Gastroesophageal sphincter (tissue), 3 donors: ENCODE results near the gene PTCD1.

Experiments used
- EP300 ChIP-seq: sonication (generic); formaldehyde crosslinking; IDR thresholded peaks from one replicate; pipeline ENCODE4 v1.6.1; 2017; ENCODE audit warnings: antibody characterized with exemption, mild to moderate bottlenecking
- POLR2AphosphoS5 ChIP-seq: sonication (generic); formaldehyde crosslinking; IDR thresholded peaks from one replicate; pipeline ENCODE4 v1.6.1; 2017; ENCODE audit warnings: antibody characterized with exemption
- TF ChIP-seq, protein P1 (sequence below), 4 experiments: fragments of 200-600 bp in 2 of 4; fragments of 450-650 bp in 2 of 4; sonication (generic) in 1 of 4; IDR thresholded peaks; one replicate each; pipeline ENCODE4 v1.5.1; 2017 to 2019; ENCODE audit warnings: antibody characterized with exemption in 4 of 4, mild to moderate bottlenecking in 2 of 4, moderate library complexity in 2 of 4

DNA sequence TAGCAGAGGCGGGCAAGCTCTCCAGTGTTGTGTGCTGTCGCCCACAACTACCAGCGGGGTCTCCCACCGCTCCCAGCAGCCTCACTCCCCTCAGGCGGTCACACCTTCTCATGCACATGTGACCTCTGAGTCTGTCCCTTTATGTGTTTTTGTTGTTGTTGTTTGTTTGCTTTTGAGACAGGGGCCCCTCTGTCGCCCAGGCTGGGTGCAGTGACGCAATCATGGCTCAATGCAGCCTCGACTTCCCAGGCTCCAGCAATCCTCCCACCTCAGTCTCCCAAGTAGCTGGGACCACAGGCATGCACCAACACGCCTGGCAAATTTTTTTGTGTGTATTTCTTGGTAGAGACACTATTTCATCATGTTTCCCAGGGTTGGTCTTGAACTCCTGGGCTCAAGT lies 1.6 kb upstream of the PTCD1 start:
- TF ChIP-seq, protein P1, sequence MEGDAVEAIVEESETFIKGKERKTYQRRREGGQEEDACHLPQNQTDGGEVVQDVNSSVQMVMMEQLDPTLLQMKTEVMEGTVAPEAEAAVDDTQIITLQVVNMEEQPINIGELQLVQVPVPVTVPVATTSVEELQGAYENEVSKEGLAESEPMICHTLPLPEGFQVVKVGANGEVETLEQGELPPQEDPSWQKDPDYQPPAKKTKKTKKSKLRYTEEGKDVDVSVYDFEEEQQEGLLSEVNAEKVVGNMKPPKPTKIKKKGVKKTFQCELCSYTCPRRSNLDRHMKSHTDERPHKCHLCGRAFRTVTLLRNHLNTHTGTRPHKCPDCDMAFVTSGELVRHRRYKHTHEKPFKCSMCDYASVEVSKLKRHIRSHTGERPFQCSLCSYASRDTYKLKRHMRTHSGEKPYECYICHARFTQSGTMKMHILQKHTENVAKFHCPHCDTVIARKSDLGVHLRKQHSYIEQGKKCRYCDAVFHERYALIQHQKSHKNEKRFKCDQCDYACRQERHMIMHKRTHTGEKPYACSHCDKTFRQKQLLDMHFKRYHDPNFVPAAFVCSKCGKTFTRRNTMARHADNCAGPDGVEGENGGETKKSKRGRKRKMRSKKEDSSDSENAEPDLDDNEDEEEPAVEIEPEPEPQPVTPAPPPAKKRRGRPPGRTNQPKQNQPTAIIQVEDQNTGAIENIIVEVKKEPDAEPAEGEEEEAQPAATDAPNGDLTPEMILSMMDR (IDR thresholded peaks at IDR 0.05): no peak
- TF ChIP-seq EP300 (no peak), POLR2AphosphoS5 (no peak)
